Ramos (cell line): ENCODE data around the gene PLA2G4B.

Experiments
- in situ Hi-C: fragments of 300-500 bp; cut with MboI; formaldehyde crosslinking; loops from one replicate; pipeline ENCODE4 v1.14.3; 2022; ENCODE audit warnings: low sequenced_read_pairs; ENCODE audit not compliant: unreplicated experiment

The PLA2G4B gene

GRCh38 chr15:41843571-41843970 is 4.9 kb downstream of the PLA2G4B start:
- in situ Hi-C loops, result no loop called here

GRCh38 chr15:41844814-41845213 is 6.2 kb downstream of the PLA2G4B start:
- in situ Hi-C loops, result no loop called here

DNA sequence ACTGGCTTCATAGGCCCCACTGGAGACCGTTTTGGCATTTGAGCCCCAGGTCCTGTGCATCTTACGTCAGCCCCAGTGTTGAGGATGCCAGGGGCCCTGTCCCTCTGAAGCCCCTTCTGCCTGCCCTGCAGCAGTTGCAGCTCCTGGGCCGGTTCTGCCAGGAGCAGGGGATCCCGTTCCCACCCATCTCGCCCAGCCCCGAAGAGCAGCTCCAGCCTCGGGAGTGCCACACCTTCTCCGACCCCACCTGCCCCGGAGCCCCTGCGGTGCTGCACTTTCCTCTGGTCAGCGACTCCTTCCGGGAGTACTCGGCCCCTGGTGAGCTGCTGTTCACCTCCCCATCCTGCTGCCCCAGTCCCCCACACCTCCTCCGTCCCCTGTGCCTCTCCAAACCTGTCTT is 8.6 kb downstream of the PLA2G4B start:
- in situ Hi-C loops, result no loop called here

GRCh38 chr15:41847981-41848380 is 9.3 kb downstream of the PLA2G4B start:
- in situ Hi-C loops, result no loop called here

DNA sequence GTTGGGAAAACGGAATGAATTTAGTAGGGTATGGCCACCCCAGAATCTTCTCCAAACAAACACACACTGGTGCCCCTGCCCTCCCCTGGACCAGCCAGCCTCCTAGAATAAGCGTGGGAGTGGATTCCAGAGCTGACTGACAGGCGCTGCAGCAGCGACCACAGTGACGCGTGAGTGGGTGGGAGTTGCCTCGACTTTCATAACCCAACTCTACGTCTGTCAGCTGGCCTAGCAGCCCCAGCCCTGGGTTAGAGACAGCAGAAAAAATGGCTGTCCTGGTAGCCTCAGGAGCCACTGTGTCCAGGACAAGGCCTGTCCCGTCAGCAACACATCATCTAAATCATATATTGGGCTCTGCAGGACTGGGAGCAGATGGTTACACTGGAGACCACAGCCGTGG is 10.0 kb downstream of the PLA2G4B start:
- in situ Hi-C loops, result no loop called here

DNA sequence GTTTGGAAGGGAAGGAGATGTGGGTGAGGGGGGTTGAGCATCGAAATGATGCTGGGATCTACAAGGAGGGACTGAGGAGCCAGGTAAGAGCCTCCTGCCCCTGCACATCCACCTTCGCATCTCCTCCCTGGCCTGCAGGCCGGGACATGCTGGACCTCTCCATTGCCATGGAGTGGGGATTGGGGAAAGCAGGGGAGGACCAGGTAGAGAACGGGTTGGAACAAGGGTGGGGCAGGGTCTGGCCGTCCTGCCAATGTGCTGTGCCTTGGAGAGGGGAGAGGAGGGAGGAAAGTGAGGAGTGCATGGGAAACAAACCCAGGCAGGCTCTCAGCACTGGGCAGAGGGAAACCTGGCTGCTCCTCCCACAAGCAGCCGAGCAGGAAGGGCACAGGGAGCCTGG is 10.6 kb downstream of the PLA2G4B start:
- in situ Hi-C loops, result no loop called here

DNA sequence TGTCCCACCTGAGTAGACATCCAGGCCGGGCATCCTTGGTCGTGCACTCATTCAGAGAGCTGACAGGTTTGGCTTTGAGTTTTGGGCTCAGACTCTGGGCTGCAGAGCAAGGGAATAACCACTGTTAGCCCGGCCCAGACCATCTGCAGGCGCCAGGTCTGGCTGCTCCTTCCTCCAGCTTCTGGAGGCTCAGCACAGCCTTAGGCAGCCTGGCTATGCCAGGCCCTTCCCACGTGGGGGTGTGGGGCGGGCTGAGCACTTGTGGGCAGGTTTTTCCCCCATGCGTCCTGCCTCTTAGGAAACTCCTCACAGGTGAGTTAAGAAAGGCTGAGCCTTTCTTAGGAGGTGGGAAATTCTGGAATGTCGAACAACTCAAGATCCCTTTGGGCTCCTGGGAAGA is 11.2 kb downstream of the PLA2G4B start:
- in situ Hi-C loops, result no loop called here

DNA sequence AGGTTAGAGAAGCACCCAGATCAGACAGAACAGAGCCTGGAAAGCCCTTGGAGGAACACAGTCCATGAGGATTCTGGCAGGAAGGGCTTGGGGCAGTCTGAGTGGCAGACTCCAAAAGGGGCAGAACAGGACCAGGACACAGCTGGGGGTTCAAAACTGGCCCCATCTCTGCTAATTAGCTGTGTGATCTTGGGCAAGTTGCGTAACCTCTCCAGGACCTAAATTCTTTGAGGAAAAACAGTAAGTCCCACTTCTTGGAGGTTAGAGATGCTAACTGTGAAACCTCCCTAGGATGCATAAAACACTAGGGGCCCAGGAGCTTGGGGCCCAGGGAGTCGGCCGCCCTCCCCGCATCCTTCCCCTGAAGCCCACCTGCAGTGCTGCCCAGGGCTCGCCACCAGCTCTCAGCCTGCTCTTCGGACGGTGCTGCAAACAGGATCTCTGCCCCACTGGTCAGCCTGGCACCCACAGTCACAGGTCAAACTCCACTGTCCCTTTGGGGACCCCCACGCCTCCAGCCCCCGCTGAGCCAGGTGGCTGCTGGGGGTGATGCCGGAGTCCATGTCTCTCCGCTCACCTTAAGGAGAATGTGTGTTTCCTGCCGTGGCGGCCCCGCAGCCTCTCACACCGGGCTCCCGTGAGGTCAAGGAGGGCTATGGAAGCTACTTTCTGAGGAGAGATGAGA is 12.0 kb downstream of the PLA2G4B start:
- in situ Hi-C loops, result no loop called here

DNA sequence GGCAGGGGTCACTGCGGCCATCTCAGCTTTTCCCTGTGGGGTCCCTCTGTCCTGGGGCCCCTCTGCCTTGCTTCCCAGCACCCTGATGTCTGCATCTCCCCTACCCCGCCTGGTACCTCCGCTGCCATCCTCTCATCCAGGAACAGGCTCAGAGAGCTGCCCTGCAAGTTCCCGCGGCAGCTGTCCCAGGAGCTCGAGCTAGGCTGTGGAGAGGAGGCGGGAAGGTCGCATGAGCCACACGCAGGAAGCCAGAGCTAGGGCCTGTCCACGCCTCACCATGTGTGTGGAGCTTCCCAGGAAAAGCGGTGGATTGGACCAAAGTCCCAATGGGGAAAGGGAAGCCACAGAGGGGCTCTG is 12.5 kb downstream of the PLA2G4B start:
- in situ Hi-C loops, result no loop called here

DNA sequence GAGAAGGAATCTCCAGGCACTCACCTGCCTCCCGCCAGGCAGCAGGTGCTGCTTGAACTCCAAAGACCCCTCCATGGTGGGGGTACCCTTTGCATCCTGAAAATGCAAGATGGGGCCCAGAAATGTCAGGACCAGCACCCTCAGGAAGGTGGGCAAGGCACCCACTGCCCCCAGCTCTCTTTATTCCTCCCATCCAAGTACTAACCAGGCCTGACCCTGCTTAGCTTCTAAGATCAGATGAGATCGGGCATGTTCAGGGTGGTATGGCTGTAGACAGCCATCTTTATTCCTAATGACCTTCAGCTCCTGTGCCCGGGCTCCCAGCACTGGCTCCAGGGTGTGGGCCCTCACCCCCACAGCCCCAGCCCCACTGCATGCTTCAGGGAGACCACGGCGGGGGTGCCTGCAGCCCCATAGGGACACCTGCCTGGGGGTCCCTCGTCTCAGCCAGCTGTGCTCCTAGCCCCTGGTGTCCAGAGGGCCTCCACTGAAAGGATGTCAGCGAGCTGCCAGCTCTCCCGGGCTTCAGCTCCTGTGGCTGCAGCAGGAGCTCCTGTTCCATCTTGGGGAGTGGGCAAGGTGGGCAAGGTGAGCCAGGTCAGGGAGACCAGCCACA is 13.2 kb downstream of the PLA2G4B start:
- in situ Hi-C loops, result no loop called here

GRCh38 chr15:41852736-41853590 is 14.3 kb downstream of the PLA2G4B start:
- in situ Hi-C loops, result no loop called here

DNA sequence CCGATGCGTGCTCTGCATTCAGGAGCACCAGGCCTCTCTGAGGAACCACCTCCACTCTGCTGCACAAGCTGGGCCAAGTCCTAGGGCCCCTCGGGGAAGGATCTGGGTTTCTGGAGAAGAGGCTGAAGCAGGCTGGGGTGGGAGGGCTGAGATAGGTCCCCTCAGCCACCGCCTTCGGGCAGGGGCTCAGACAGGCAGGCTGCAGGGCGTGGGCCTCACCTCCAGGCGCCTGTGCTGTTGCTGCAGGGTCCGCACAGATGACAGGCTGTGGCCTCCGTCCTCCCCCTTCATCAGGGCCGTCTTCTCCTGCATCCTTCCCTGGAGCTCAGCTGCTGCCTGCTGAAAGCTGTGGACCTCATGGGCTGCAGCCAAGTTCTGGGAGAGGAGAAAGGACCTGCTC is 15.2 kb downstream of the PLA2G4B start:
- in situ Hi-C loops, result no loop called here

DNA sequence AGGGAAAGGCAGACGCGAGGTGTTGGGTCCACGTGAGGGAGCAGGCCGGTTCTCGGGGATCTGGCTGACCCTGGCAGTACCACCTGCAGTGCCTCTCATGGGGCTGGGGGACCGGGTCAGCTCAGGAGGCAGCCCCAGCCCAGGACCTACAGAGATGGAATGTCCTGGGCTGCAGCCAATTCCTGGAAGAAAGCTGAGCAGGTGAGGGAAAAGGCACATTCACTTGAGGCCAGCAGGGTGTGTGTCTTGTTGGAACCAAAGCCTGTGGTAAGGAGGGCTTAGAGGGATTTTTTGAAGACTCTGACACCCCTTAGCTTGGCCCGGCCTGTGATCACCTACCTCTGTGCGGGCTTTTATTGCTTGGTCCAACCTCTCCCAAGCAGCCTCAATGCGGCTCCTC is 15.8 kb downstream of the PLA2G4B start:
- in situ Hi-C loops, result no loop called here

- in situ Hi-C loops, result no loop called here
These were observed 16.8 kb downstream of the PLA2G4B start for GRCh38 chr15:41855261-41855961.

DNA sequence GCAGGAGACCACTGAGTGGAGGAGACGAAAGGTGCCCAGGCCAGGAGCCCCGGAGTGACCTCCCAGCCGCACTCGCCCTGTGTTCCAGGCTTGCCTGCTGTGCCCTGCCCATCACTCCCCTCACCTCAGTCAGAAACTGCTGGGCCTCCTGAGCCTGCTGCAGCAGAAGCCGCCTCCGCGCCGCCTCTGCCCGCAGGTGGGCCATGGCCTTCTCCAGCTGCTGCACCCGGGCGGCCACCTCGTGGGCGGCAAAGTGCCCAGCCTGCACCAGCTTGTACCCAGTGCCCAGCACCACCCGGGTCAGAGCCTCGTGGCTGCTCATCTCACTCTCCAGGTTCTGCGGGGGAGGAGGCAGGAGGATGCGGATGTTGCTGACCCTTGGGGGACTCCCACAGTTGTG is 17.6 kb downstream of the PLA2G4B start:
- in situ Hi-C loops, result no loop called here

- in situ Hi-C loops, result no loop called here
These were observed 18.1 kb downstream of the PLA2G4B start for GRCh38 chr15:41856716-41857115.

DNA sequence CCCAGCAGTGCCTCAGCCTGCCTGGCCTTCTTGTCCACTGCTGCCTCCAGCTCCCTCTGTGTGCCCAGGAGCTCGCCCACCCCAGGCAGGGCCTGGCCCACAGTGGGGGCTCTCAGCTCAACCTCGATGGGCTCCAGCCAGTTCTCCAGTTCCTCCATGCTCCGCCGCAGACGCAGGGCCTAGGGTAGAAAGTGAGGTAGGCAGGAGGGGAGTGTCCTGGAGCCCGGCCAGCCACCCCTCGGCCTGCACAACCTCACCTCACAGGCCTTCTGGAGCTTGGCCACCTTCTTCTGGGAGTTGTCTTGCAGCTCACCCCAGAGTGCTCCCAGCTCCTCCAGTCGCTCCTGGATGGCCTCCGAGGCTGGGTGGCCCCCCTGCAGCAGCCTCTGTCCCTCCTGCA is 18.7 kb downstream of the PLA2G4B start:
- in situ Hi-C loops, result no loop called here

DNA sequence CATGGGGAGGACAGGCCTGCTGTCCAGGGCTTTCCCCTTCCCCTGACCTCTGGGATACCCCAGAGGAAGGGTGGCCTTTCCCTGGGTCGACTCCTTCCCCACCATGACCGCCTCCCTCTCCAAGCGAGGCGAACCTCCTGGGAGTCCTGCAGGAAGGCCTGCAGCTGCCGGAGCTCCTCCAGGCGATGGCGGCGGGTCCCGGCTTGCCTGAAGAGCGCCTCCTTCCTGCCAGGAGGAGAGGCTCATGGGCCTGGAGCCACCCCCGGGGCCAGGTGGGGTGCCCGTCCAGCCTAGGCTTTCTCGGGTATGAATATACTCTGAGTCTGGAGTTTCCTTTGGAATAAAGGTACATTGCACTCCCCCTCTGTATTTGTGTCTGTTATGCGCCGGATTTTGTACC is 20.1 kb downstream of the PLA2G4B start:
- in situ Hi-C loops, result no loop called here

GRCh38 chr15:41860049-41860828 is 21.6 kb downstream of the PLA2G4B start:
- in situ Hi-C loops, result no loop called here

GRCh38 chr15:41861736-41862356 is 23.2 kb downstream of the PLA2G4B start:
- in situ Hi-C loops, result no loop called here
